WTC11 (cell line): ENCODE data around the gene ZFHX2. TPM values are rescaled to one million over a fixed set of nuclear protein-coding genes. Genes with fewer than 3 reads are reported as not detected.

Source experiments
- ATAC-seq: fragments of 200-7000 bp; cut with Tn5 transposase; 2 replicates; pipeline ENCODE4 v1.10.0; 2021; ENCODE audit warnings: mild to moderate bottlenecking, moderate library complexity
- CTCF ChIA-PET: fragments of 300-600 bp; sonication (Branson Sonifier 250); formaldehyde crosslinking; loops from one replicate; lab custom pipeline; 2021; ENCODE audit warnings: antibody characterized with exemption; lab: Charles Lee
- POLR2A ChIA-PET: fragments of 350-600 bp; sonication (Branson Sonifier 250); formaldehyde crosslinking; loops from one replicate; lab custom pipeline; 2021; ENCODE audit warnings: antibody characterized with exemption; lab: Charles Lee
- DNase-seq: peaks from one replicate; pipeline ENCODE4 v3.0.0; 2021; ENCODE audit warnings: low spot score
- H3K27ac Mint-ChIP-seq: 2 replicates; pipeline ENCODE4 v1.8.0; 2021; ENCODE audit warnings: mixed read lengths
- H3K27me3 Mint-ChIP-seq: 2 replicates; pipeline ENCODE4 v1.8.0; 2021; ENCODE audit warnings: low read depth, mild to moderate bottlenecking, moderate library complexity, mixed read lengths
- H3K36me3 Mint-ChIP-seq: 2 replicates; pipeline ENCODE4 v1.8.0; 2021; ENCODE audit warnings: mixed read lengths
- H3K4me1 Mint-ChIP-seq: 2 replicates; pipeline ENCODE4 v1.8.0; 2022; ENCODE audit warnings: mixed read lengths
- H3K4me3 Mint-ChIP-seq: 2 replicates; pipeline ENCODE4 v1.8.0; 2021; ENCODE audit warnings: mild to moderate bottlenecking, moderate library complexity, mixed read lengths
- H3K9me3 Mint-ChIP-seq: 2 replicates; pipeline ENCODE4 v1.8.0; 2021; ENCODE audit warnings: mixed read lengths
- ATF2 ChIP-seq: sonication (generic); formaldehyde crosslinking; IDR thresholded peaks from 2 replicates; pipeline ENCODE4 v1.8.1; 2022; ENCODE audit warnings: low read depth, missing genetic modification reagents, borderline replicate concordance
- CBFB ChIP-seq: sonication (generic); formaldehyde crosslinking; IDR thresholded peaks from 2 replicates; pipeline ENCODE4 v1.8.1; 2022; ENCODE audit warnings: mild to moderate bottlenecking, low read depth, missing genetic modification reagents
- CREM ChIP-seq: sonication (generic); formaldehyde crosslinking; IDR thresholded peaks from 2 replicates; pipeline ENCODE4 v1.8.1; 2022; ENCODE audit warnings: mild to moderate bottlenecking, missing genetic modification reagents, moderate library complexity
- IRF1 ChIP-seq: sonication (generic); formaldehyde crosslinking; IDR thresholded peaks from 2 replicates; pipeline ENCODE4 v1.8.0; 2023; ENCODE audit warnings: missing genetic modification reagents
- MYBL2 ChIP-seq: sonication (generic); formaldehyde crosslinking; IDR thresholded peaks from 2 replicates; pipeline ENCODE4 v1.8.1; 2023; ENCODE audit warnings: mild to moderate bottlenecking, moderate library complexity, missing genetic modification reagents
- NFYB ChIP-seq: sonication (generic); formaldehyde crosslinking; conservative IDR thresholded peaks from 2 replicates; pipeline ENCODE4 v1.8.0; 2022; ENCODE audit warnings: low read depth, missing genetic modification reagents
- PRDM15 ChIP-seq: sonication (generic); formaldehyde crosslinking; IDR thresholded peaks from 2 replicates; pipeline ENCODE4 v1.8.0; 2022; ENCODE audit warnings: missing genetic modification reagents
- SP1 ChIP-seq: sonication (generic); formaldehyde crosslinking; conservative IDR thresholded peaks from 2 replicates; pipeline ENCODE4 v1.8.1; 2022; ENCODE audit warnings: missing genetic modification reagents
- TEAD1 ChIP-seq: sonication (generic); formaldehyde crosslinking; IDR thresholded peaks from 2 replicates; pipeline ENCODE4 v1.8.0; 2022; ENCODE audit warnings: mild to moderate bottlenecking, missing genetic modification reagents
- USF1 ChIP-seq: sonication (generic); formaldehyde crosslinking; IDR thresholded peaks from 2 replicates; pipeline ENCODE4 v1.8.0; 2022; ENCODE audit warnings: mild to moderate bottlenecking, missing genetic modification reagents
- ZNF219 ChIP-seq: sonication (generic); formaldehyde crosslinking; IDR thresholded peaks from 2 replicates; pipeline ENCODE4 v1.8.0; 2023; ENCODE audit warnings: missing genetic modification reagents, mild to moderate bottlenecking, borderline replicate concordance
- ZNF396 ChIP-seq: fragments of 250-450 bp; sonication (Bioruptor Pico); IDR thresholded peaks from 2 replicates; pipeline ENCODE4 v1.8.0; 2021; ENCODE audit warnings: mild to moderate bottlenecking, moderate library complexity, borderline replicate concordance
- ZNF416 ChIP-seq: fragments of 250-450 bp; sonication (Bioruptor Pico); IDR thresholded peaks from 2 replicates; pipeline ENCODE4 v1.9.0; 2021; ENCODE audit warnings: mild to moderate bottlenecking, inconsistent platforms
- ZNF512 ChIP-seq: sonication (generic); formaldehyde crosslinking; IDR thresholded peaks from 2 replicates; pipeline ENCODE4 v1.8.1; 2022; ENCODE audit warnings: missing genetic modification reagents, borderline replicate concordance
- ZSCAN18 ChIP-seq: fragments of 250-450 bp; sonication (Bioruptor Pico); IDR thresholded peaks from 2 replicates; pipeline ENCODE4 v2.1.2; 2022; ENCODE audit warnings: mild to moderate bottlenecking, moderate library complexity
- total RNA-seq: library from RNA; stranded (reverse); gene quantifications from 3 replicates; pipeline ENCODE4 v1.2.3, GENCODE V29; 2021

ZFHX2 gene
- total RNA-seq, 1 experiment from 2014 or later, result 16.4 TPM

GRCh38 chr14:23570806-23571483, 19.4 kb upstream of the ZFHX2 start:
- ChIA-PET POLR2A (no interaction called here), CTCF (interaction anchor here (0.6 to 3.1 kb wide), 4 partner anchors 12 to 161 kb away, joined by 3 to 16 read pairs (median 4); no protein-coding TSS in a partner anchor)
- Mint-ChIP-seq H3K36me3 (peaks cover 17% of the 10 kb centered on the region), H3K27ac (no peak overlapping the region), H3K27me3 (peaks cover 13% of the 10 kb centered on the region), H3K4me3 (no peak overlapping the region), H3K4me1 (peaks cover 56% of the 10 kb centered on the region), H3K9me3 (no peaks in the 10 kb centered on the region)
- DNase-seq, result no peak
- no peak for ATAC-seq
- no peak for TF ChIP-seq CBFB
- no peak for TF ChIP-seq IRF1 (CRISPR knock-in tag)
- TF ChIP-seq CREM (CRISPR knock-in tag), result no peak
- TF ChIP-seq ATF2 (CRISPR knock-in tag), result no peak
- TF ChIP-seq PRDM15 (CRISPR knock-in tag), result no peak
- no peak for TF ChIP-seq NFYB (CRISPR knock-in tag)
- no peak for TF ChIP-seq ZNF512 (CRISPR knock-in tag)
- no peak for TF ChIP-seq SP1 (CRISPR knock-in tag)
- TF ChIP-seq MYBL2 (CRISPR knock-in tag), result no peak
- TF ChIP-seq TEAD1 (CRISPR knock-in tag), result no peak
- no peak for TF ChIP-seq ZNF416
- no peak for TF ChIP-seq ZSCAN18 (CRISPR knock-in tag)
- no peak for TF ChIP-seq USF1 (CRISPR knock-in tag)
- TF ChIP-seq ZNF219 (CRISPR knock-in tag), result no peak
- TF ChIP-seq ZNF396 (CRISPR knock-in tag), result no peak
